Measurements from ENCODE around the gene OR2T10.
"Not testable (repeated sequence)": the region's sequence is repeated elsewhere in the genome, so short reads cannot be mapped to it uniquely, and the experiment has no call there.

Gene OR2T10, protein sequence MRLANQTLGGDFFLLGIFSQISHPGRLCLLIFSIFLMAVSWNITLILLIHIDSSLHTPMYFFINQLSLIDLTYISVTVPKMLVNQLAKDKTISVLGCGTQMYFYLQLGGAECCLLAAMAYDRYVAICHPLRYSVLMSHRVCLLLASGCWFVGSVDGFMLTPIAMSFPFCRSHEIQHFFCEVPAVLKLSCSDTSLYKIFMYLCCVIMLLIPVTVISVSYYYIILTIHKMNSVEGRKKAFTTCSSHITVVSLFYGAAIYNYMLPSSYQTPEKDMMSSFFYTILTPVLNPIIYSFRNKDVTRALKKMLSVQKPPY

DNA sequence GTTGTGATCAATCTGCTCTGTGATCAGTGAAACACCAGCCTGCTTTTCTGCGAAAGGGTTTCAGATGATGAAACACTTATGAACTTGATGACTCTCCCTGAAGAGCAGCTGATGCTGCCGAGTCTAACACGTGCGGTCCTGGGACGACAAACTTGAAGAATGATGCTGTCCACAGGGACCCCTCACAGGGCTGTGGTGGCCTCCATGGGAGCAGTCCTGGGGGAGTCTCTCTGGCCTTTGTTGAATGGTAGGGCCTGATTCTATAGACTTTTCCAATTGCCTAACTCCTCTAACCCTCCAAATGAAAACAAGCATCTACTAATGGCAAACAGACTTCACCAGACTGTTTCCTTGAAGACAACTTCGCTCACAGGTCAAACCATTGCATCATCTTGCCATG lies at the start of gene OR2T10:
Gene OR2T10, minus strand, starts transcription at position 112 of the 400 bp plus-strand sequence. CDS start 3,932 bp downstream, outside the sequence.
- Histone ChIP-seq H3K27me3 (ENCODE audit: control insufficient read depth, insufficient read depth, low read length) (no peaks in the 10 kb centered on the region), H3K4me3 (ENCODE audit: low read length) (no peak within 1 kb of the TSS), H3K36me3 (ENCODE audit: control insufficient read depth, insufficient read depth, low read length) (no peaks in the 10 kb centered on the region), H3K4me1 (ENCODE audit: control insufficient read depth, insufficient read depth, low read length) (no peaks in the 10 kb centered on the region), H3K27ac (ENCODE audit: low read length) (no peak within 1 kb of the TSS), H3K9me3 (ENCODE audit: control insufficient read depth, insufficient read depth, low read length) (peaks cover 9% of the 10 kb centered on the region)
- DNase-seq (ENCODE audit: low read depth, low spot score): no peak
- whole genome bisulfite sequencing (ENCODE audit: insufficient coverage, insufficient read length): no CpG with 5 or more reads among the region's 6 CpGs

DNA sequence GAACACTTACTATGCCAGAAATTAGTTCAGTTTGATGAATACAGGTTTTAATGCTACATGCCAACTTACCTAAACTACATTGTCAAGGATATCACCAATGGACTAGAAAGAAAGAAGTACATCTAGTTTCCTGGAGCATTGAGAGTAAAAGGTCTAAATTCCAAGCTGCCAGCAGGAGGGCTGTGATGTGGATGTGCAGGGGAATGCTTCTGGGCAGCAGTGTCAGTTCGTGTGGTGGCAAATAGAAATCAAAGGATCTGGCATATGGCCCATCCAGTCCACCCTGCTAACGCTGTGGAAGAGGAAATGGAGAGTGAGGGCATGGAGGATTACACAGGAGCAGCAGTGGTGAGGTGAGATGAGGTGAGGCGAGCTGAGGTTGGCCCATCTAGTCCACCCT lies 47.7 kb upstream of the OR2T10 start, which contains the start of gene OR2T35:
Gene OR2T35, minus strand, starts transcription at position 101 of the 400 bp plus-strand sequence. CDS start 6,020 bp downstream, outside the sequence.
- not testable (repeated sequence) for H3K9me3 ChIP-seq (ENCODE audit: control insufficient read depth, insufficient read depth, low read length); H3K4me3 ChIP-seq (ENCODE audit: low read length); H3K27ac ChIP-seq (ENCODE audit: low read length); H3K4me1 ChIP-seq (ENCODE audit: control insufficient read depth, insufficient read depth, low read length); H3K27me3 ChIP-seq (ENCODE audit: control insufficient read depth, insufficient read depth, low read length); H3K36me3 ChIP-seq (ENCODE audit: control insufficient read depth, insufficient read depth, low read length); DNase-seq (ENCODE audit: low read depth, low spot score)
- WGBS (ENCODE audit: insufficient coverage, insufficient read length): no CpG with 5 or more reads among the region's 3 CpGs

DNA sequence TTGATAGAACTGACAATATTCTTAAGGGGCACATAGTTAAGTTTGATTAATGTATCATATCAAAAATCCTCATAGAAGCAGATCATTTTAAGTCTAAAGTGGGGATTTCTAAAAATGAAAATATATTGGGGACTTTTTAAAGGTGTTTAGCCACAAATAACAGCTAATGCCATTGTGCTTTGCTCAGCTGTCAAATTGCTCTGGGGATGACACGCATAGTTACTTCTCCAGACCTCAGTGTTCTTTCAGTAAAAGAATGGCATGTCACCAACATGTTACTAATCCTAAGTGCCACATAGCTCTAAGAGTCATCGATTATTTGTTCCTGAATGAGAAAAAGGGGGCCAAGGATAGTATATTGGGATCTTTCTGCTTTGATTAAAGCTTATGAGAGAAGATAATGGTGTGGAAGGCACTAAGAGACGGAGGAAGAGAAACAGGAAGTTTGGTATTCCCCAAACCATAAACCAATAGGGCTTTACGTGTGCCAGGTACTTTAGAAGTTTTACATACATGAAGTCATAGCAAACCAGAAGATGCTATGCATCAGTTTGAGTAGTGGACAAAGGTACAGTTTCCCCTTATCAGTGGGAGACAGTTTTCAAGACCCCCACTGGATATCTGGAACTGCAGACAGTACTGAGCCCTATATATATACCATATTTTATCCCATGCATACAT lies 45.6 kb upstream of the OR2T10 start:
- H3K4me3 ChIP-seq (ENCODE audit: low read length); DNase-seq (ENCODE audit: low read depth, low spot score); H3K9me3 ChIP-seq (ENCODE audit: control insufficient read depth, insufficient read depth, low read length); H3K27ac ChIP-seq (ENCODE audit: low read length); H3K36me3 ChIP-seq (ENCODE audit: control insufficient read depth, insufficient read depth, low read length); H3K27me3 ChIP-seq (ENCODE audit: control insufficient read depth, insufficient read depth, low read length); H3K4me1 ChIP-seq (ENCODE audit: control insufficient read depth, insufficient read depth, low read length): not testable (repeated sequence)
- no CpG with 5 or more reads among the region's 4 CpGs for WGBS (ENCODE audit: insufficient coverage, insufficient read length)

DNA sequence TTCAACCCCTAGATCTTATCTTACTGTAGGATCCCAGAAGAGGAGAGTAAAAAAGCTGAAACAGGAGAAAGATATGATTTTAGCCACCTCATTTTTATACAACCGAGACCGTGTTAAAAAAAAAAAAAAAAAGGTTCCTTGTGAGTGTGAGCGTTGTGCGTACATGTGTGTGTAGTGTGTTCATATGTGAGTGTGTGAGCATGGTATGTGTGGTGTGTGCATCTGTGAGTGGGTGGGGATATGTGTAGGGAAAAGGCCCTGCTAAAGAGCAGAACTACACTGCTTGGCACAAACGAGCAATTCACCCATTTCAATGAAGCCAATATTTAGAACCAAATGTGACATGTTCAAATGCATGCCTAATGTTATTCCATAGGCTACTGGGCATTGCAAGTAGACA lies 44.1 kb upstream of the OR2T10 start:
- H3K9me3 ChIP-seq (ENCODE audit: control insufficient read depth, insufficient read depth, low read length); H3K36me3 ChIP-seq (ENCODE audit: control insufficient read depth, insufficient read depth, low read length); H3K4me1 ChIP-seq (ENCODE audit: control insufficient read depth, insufficient read depth, low read length); DNase-seq (ENCODE audit: low read depth, low spot score); H3K27me3 ChIP-seq (ENCODE audit: control insufficient read depth, insufficient read depth, low read length); H3K4me3 ChIP-seq (ENCODE audit: low read length); H3K27ac ChIP-seq (ENCODE audit: low read length): not testable (repeated sequence)
- no CpG with 5 or more reads among the region's 5 CpGs for WGBS (ENCODE audit: insufficient coverage, insufficient read length)

DNA sequence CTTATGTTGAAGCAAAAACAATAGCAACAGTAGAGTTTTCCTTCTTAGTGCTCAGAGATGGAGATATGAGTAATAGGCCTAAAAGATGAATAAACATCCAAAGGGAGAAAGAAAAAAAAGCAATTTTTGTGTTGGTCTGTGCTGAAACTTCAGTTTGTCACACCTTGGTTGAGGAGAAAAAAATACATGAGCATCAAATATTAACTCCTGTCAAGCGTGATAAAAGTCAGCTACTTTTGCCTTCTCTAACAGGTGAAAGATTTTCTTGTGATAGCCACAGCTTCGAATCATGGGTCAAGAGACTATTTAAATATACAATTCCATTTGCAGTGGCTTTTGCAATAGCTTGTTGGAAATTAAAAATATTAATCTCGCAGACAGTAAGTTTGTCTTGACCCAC lies 43.4 kb upstream of the OR2T10 start:
- not testable (repeated sequence) for H3K4me3 ChIP-seq (ENCODE audit: low read length); H3K27me3 ChIP-seq (ENCODE audit: control insufficient read depth, insufficient read depth, low read length); H3K9me3 ChIP-seq (ENCODE audit: control insufficient read depth, insufficient read depth, low read length); H3K4me1 ChIP-seq (ENCODE audit: control insufficient read depth, insufficient read depth, low read length); H3K27ac ChIP-seq (ENCODE audit: low read length); H3K36me3 ChIP-seq (ENCODE audit: control insufficient read depth, insufficient read depth, low read length); DNase-seq (ENCODE audit: low read depth, low spot score)
- no CpG with 5 or more reads among the region's 3 CpGs for WGBS (ENCODE audit: insufficient coverage, insufficient read length)

DNA sequence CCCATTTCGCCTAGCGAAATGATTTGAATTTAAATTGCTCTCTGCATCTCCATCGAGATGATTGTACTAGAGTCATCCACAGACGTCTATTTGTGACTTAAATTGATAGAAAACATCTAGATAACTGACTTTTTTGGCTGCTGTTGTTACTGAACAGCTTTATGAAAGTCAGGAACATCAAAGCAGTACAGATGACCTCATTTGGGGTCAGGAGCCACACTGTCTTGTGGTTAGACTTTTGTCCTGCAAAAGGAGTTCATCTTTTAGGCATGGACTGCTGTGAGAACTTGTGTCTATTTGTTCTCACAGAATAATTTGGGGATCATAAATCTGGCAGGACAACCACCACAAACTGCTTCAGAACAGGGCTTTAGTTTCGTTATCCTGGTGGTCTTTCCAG lies 42.2 kb upstream of the OR2T10 start:
- not testable (repeated sequence) for H3K27ac ChIP-seq (ENCODE audit: low read length); H3K9me3 ChIP-seq (ENCODE audit: control insufficient read depth, insufficient read depth, low read length); H3K27me3 ChIP-seq (ENCODE audit: control insufficient read depth, insufficient read depth, low read length); H3K4me3 ChIP-seq (ENCODE audit: low read length); H3K36me3 ChIP-seq (ENCODE audit: control insufficient read depth, insufficient read depth, low read length); DNase-seq (ENCODE audit: low read depth, low spot score); H3K4me1 ChIP-seq (ENCODE audit: control insufficient read depth, insufficient read depth, low read length)
- WGBS (ENCODE audit: insufficient coverage, insufficient read length): no CpG with 5 or more reads among the region's 5 CpGs

DNA sequence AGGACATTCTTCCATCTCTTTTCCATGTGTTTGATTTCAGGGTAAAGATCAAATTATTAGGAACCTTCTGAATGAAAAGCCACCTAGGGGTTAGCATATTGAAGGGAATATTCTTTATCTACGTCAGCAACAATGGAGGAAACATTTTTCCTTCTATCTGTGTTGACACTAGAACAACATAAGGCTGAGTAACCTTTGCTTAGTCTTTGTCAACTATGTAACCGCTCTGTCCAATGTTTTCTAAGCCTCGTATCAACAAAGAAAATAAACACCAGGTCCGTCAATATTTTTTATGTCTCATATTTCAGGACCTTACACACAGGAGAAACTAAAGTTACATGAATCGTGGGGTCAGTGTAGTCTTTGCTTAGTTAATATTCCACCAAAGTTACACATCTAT lies 39.1 kb upstream of the OR2T10 start:
- H3K4me3 ChIP-seq (ENCODE audit: low read length); H3K36me3 ChIP-seq (ENCODE audit: control insufficient read depth, insufficient read depth, low read length); H3K4me1 ChIP-seq (ENCODE audit: control insufficient read depth, insufficient read depth, low read length); H3K27me3 ChIP-seq (ENCODE audit: control insufficient read depth, insufficient read depth, low read length); H3K27ac ChIP-seq (ENCODE audit: low read length); H3K9me3 ChIP-seq (ENCODE audit: control insufficient read depth, insufficient read depth, low read length); DNase-seq (ENCODE audit: low read depth, low spot score): not testable (repeated sequence)
- no CpG with 5 or more reads among the region's 5 CpGs for WGBS (ENCODE audit: insufficient coverage, insufficient read length)

DNA sequence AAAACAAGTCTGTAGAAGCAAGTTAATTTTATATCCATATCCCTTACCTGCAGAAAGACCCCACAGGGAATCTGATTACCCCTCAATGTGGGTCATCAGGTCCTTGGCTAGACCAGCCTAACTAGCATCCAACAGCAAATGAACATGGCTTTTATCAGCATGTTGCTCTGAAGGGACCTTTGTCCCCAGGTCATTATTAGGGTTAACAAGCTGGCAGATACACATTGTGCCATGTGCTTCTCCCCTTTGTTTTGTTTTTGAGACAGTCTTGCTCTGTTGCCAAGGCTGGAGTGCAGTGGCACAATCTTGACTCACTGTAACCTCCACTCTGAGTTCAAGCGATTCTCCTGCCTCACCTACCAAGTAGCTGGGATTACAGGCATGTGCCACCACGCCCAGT lies 37.5 kb upstream of the OR2T10 start, which contains the start of gene OR2T11:
Gene OR2T11, minus strand, starts transcription at position 101 of the 400 bp plus-strand sequence. CDS start 7,963 bp downstream, outside the sequence.
- H3K4me1 ChIP-seq (ENCODE audit: control insufficient read depth, insufficient read depth, low read length); DNase-seq (ENCODE audit: low read depth, low spot score); H3K9me3 ChIP-seq (ENCODE audit: control insufficient read depth, insufficient read depth, low read length); H3K27ac ChIP-seq (ENCODE audit: low read length); H3K27me3 ChIP-seq (ENCODE audit: control insufficient read depth, insufficient read depth, low read length); H3K4me3 ChIP-seq (ENCODE audit: low read length); H3K36me3 ChIP-seq (ENCODE audit: control insufficient read depth, insufficient read depth, low read length): not testable (repeated sequence)
- WGBS (ENCODE audit: insufficient coverage, insufficient read length): no CpG with 5 or more reads among the region's 2 CpGs

DNA sequence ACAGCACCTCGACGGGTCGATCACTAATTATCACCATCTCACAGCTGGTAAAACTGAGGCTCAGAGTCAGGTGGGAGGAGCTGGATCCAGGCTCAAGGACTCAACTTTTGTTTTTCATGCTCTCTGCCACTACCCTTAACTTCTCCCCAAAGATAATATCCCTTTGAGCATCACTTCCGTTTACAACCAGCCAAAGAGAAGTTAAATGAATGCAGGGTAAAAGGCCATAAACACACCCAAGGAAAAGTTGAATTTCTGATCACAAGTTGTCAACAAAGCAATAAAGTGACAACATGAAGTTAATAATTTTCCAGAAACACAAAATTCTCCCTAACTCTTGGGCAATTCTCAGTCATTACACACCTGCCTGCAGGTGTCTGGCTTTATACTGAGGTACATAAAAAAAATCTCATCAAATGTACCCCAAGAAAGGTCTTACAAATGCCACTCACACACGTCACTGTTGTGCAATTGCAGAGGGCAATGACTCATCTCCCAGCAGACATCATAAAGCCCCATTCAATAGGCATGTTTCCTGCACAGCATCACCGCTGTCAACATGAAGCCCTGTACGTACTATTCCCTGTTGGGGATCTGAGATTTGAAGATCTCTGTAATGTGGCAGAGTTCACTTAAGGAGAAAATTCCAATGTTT lies 34.0 kb upstream of the OR2T10 start:
- Histone ChIP-seq H3K36me3 (ENCODE audit: control insufficient read depth, insufficient read depth, low read length) (no peaks in the 10 kb centered on the region), H3K4me1 (ENCODE audit: control insufficient read depth, insufficient read depth, low read length) (no peaks in the 10 kb centered on the region), H3K4me3 (ENCODE audit: low read length) (no peak overlapping the region), H3K27ac (ENCODE audit: low read length) (no peak overlapping the region), H3K27me3 (ENCODE audit: control insufficient read depth, insufficient read depth, low read length) (no peaks in the 10 kb centered on the region), H3K9me3 (ENCODE audit: control insufficient read depth, insufficient read depth, low read length) (peaks cover 8% of the 10 kb centered on the region)
- no CpG with 5 or more reads among the region's 7 CpGs for WGBS (ENCODE audit: insufficient coverage, insufficient read length)
- DNase-seq (ENCODE audit: low read depth, low spot score): no peak

DNA sequence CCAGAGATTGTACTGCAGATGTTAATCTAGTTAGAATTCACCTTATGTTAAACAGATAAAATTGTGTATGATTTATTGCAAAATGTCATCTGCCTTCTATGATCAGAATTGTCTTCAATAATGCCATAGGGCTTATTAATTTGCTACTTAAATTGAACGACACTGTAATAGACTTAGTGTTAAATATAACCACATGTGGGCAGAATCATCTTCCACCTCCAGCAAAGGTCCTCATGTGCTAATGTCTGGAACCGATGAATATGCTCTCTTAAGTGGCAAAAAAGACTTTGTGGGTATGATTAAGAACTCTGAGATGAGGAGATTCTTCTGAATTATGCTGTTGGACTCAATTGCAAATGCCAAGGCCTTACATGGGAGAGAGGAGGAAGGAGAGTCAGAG lies 33.1 kb upstream of the OR2T10 start:
- no peak overlapping the region for H3K27ac ChIP-seq (ENCODE audit: low read length)
- no peaks in the 10 kb centered on the region for H3K36me3 ChIP-seq (ENCODE audit: control insufficient read depth, insufficient read depth, low read length)
- DNase-seq (ENCODE audit: low read depth, low spot score): no peak
- H3K27me3 ChIP-seq (ENCODE audit: control insufficient read depth, insufficient read depth, low read length): no peaks in the 10 kb centered on the region
- WGBS (ENCODE audit: insufficient coverage, insufficient read length): no CpG with 5 or more reads among the region's 2 CpGs
- no peaks in the 10 kb centered on the region for H3K4me1 ChIP-seq (ENCODE audit: control insufficient read depth, insufficient read depth, low read length)
- H3K4me3 ChIP-seq (ENCODE audit: low read length): no peak overlapping the region
- peaks cover 12% of the 10 kb centered on the region for H3K9me3 ChIP-seq (ENCODE audit: control insufficient read depth, insufficient read depth, low read length)

Data from iPS DF 6.9 (cell line).